GM12892 (cell line): ENCODE results near the gene CANT1.

ENCODE experiments used
- DNase-seq: peaks from one replicate; pipeline ENCODE4 v3.0.0; 2011; ENCODE audit not compliant: insufficient read length
- FAIRE-seq: peaks from 2 replicates; lab custom pipeline; 2011; peaks lifted over from hg19 to GRCh38; lab: Jason Lieb, UNC
- POLR2A ChIP-seq: IDR thresholded peaks from 2 replicates; pipeline ENCODE4 v1.6.1; 2011; ENCODE audit warnings: low read depth, low read length, control low read depth
- POLR2AphosphoS5 ChIP-seq: IDR thresholded peaks from 2 replicates; pipeline ENCODE4 v1.6.1; 2011; ENCODE audit warnings: low read depth, low read length, control low read depth
- TAF1 ChIP-seq: IDR thresholded peaks from 2 replicates; pipeline ENCODE4 v1.6.1; 2011; ENCODE audit warnings: low read depth, mild to moderate bottlenecking, control low read depth, low read length, borderline replicate concordance

Gene CANT1

GRCh38 chr17:79017546-79018369 lies 8.2 kb upstream of the CANT1 start:
- TF ChIP-seq POLR2A (no peak), POLR2AphosphoS5 (no peak), TAF1 (no peak)
- FAIRE-seq, result no peak
- DNase-seq, result no peak

GRCh38 chr17:79014158-79014758 lies 4.7 kb upstream of the CANT1 start:
- no peak for FAIRE-seq
- no peak for TF ChIP-seq TAF1
- no peak for TF ChIP-seq POLR2A
- TF ChIP-seq POLR2AphosphoS5, result no peak

GRCh38 chr17:79012563-79013134 lies 3.1 kb upstream of the CANT1 start:
- FAIRE-seq (no peak), DNase-seq (no peak)
- no peak for TF ChIP-seq TAF1
- no peak for TF ChIP-seq POLR2A
- TF ChIP-seq POLR2AphosphoS5, result no peak

More at GRCh38 chr17:79014158-79014758, 4.7 kb upstream of the CANT1 start:
- no peak for DNase-seq

- no peak for FAIRE-seq
- no peak for DNase-seq
- TF ChIP-seq TAF1 (no peak), POLR2A (no peak), POLR2AphosphoS5 (no peak)
Observed at GRCh38 chr17:79011451-79012147, 2.0 kb upstream of the CANT1 start.

GRCh38 chr17:79010304-79010646 lies 711 bp upstream of the CANT1 start:
- DNase-seq (no peak), FAIRE-seq (no peak)
- TF ChIP-seq POLR2A (no peak), TAF1 (no peak), POLR2AphosphoS5 (no peak)

GRCh38 chr17:79008666-79009387 lies 737 bp downstream of the CANT1 start:
- DNase-seq (peak; percentile 12), FAIRE-seq (peak; percentile 67)
- TF ChIP-seq TAF1, result no peak
- TF ChIP-seq POLR2A, result no peak
- TF ChIP-seq POLR2AphosphoS5, result no peak

GRCh38 chr17:79007504-79008381 lies 1.8 kb downstream of the CANT1 start:
- no peak for FAIRE-seq
- DNase-seq, result peak; percentile 2
- TF ChIP-seq POLR2A (no peak), TAF1 (no peak), POLR2AphosphoS5 (no peak)

- FAIRE-seq, result no peak
- DNase-seq, result no peak
- TF ChIP-seq POLR2AphosphoS5 (no peak), POLR2A (no peak), TAF1 (no peak)
Observed at GRCh38 chr17:79006794-79007503, 2.6 kb downstream of the CANT1 start.

- FAIRE-seq (no peak), DNase-seq (no peak)
Observed at GRCh38 chr17:79006046-79006445, 3.5 kb downstream of the CANT1 start.

More at GRCh38 chr17:79006046-79006445, 3.5 kb downstream of the CANT1 start:
- TF ChIP-seq TAF1 (no peak), POLR2A (no peak), POLR2AphosphoS5 (no peak)
